Neural cell (in vitro differentiated cells): ENCODE data around the gene SLC26A2.
"Not testable (repeated sequence)": the region's sequence is repeated elsewhere in the genome, so short reads cannot be mapped to it uniquely, and the experiment has no call there.

Experiments
- CTCF ChIP-seq: fragments of 450-650 bp; IDR thresholded peaks from 2 replicates; pipeline ENCODE4 v1.5.1; 2014; ENCODE audit warnings: antibody characterized with exemption, mild to moderate bottlenecking, moderate library complexity; ENCODE audit not compliant: poor library complexity, severe bottlenecking
- EZH2 ChIP-seq: fragments of 200-600, 300-800 bp; shearing (Covaris generic), sonication (generic); IDR thresholded peaks from 2 replicates; pipeline ENCODE4 v1.6.1; 2014; ENCODE audit warnings: antibody characterized with exemption, low read length, borderline replicate concordance, mild to moderate bottlenecking; ENCODE audit not compliant: insufficient read depth, poor library complexity, severe bottlenecking
- POLR2AphosphoS5 ChIP-seq: IDR thresholded peaks from 2 replicates; pipeline ENCODE4 v1.6.1; 2012
- REST ChIP-seq: IDR thresholded peaks from 2 replicates; pipeline ENCODE4 v1.6.1; 2012; ENCODE audit warnings: borderline replicate concordance
- TAF1 ChIP-seq: IDR thresholded peaks from 2 replicates; pipeline ENCODE4 v1.6.1; 2012; ENCODE audit warnings: low read depth

DNA sequence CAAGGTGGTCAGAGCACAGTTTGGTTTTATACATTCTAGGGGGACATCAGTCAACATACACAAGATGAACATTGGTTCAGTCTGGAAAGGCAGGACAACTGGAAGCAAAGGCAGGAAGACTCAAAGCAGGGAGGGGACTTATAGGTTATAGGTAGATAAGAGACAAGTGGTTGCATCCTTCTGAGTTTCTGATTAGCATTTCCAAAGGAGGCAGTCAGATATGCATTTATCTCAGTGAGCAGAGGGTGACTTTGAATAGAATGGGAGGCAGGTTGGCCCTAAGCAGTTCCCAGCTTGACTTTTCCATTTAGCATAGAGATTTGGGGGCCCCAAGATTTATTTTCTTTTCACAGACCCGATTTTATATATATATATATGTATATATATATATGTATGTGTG is 67.5 kb downstream of the SLC26A2 start:
- not testable (repeated sequence) for TF ChIP-seq CTCF, POLR2AphosphoS5, TAF1, REST, EZH2
